Smooth muscle cell (in vitro differentiated cells): ENCODE data around the gene NPL. TPM values are rescaled to one million over a fixed set of nuclear protein-coding genes. Genes with fewer than 3 reads are reported as not detected.

Experiments
- DNase-seq: peaks from one replicate; lab custom pipeline; 2025; ENCODE audit not compliant: unreplicated experiment; lab: John Stamatoyannopoulos, UW
- H2AFZ ChIP-seq: fragments of 200-600 bp; sonication (generic); 2 replicates; pipeline ENCODE4 v1.6.0; 2016; ENCODE audit warnings: antibody characterized with exemption, low read depth, mild to moderate bottlenecking
- H3F3A ChIP-seq: fragments of 200-600 bp; sonication (generic); 2 replicates; pipeline ENCODE4 v1.6.0; 2017; ENCODE audit warnings: antibody characterized with exemption, low read depth
- H3K27ac ChIP-seq: fragments of 200-600 bp; sonication (generic); 2 replicates; pipeline ENCODE4 v1.5.1; 2016; ENCODE audit warnings: low read depth, mild to moderate bottlenecking
- H3K27me3 ChIP-seq: fragments of 200-600 bp; sonication (generic); 2 replicates; pipeline ENCODE4 v1.6.1; 2016; ENCODE audit warnings: low read depth, mild to moderate bottlenecking
- H3K36me3 ChIP-seq: fragments of 200-600 bp; sonication (generic); 2 replicates; pipeline ENCODE4 v1.5.1; 2016; ENCODE audit warnings: low read depth
- H3K4me1 ChIP-seq: fragments of 200-600 bp; sonication (generic); 2 replicates; pipeline ENCODE4 v1.5.1; 2016; ENCODE audit warnings: low read depth
- H3K4me2 ChIP-seq: fragments of 200-600 bp; sonication (generic); 2 replicates; pipeline ENCODE4 v1.6.0; 2016; ENCODE audit warnings: mild to moderate bottlenecking
- H3K4me3 ChIP-seq: fragments of 200-600 bp; sonication (generic); 2 replicates; pipeline ENCODE4 v1.5.1; 2016; ENCODE audit warnings: mild to moderate bottlenecking
- H3K79me2 ChIP-seq: fragments of 200-600 bp; sonication (generic); 2 replicates; pipeline ENCODE4 v1.6.0; 2016; ENCODE audit warnings: low read depth, mild to moderate bottlenecking
- H3K9ac ChIP-seq: fragments of 200-600 bp; sonication (generic); 2 replicates; pipeline ENCODE4 v1.6.0; 2016; ENCODE audit warnings: low read depth
- H3K9me3 ChIP-seq: fragments of 200-600 bp; sonication (generic); replicated peaks from 2 replicates; pipeline ENCODE4 v1.5.1; 2016; ENCODE audit warnings: low read depth
- H4K20me1 ChIP-seq: fragments of 200-600 bp; sonication (generic); 2 replicates; pipeline ENCODE4 v1.6.0; 2016; ENCODE audit warnings: low read depth
- WGBS: methylation state at CpG from one replicate; pipeline ENCODE4 v1.1.7; 2016; ENCODE audit warnings: low lambda C conversion rate; 5-methylcytosine and 5-hydroxymethylcytosine counted together
- polyA plus RNA-seq: library from polyadenylated mRNA; unstranded; fragments of >200 nt; fragmentation: Nextera tagmentation; extraction: Ambion mirVana; gene quantifications from 2 replicates; pipeline ENCODE4 v1.2.1, GENCODE V29; 2016
- total RNA-seq: library from RNA; depleted of rRNA; stranded (reverse); fragments of >200 nt; gene quantifications from 2 replicates; pipeline ENCODE4 v1.2.3, GENCODE V29; 2014
- TF ChIP-seq, protein P1 (sequence below): fragments of 200-600 bp; sonication (generic); IDR thresholded peaks from 2 replicates; pipeline ENCODE4 v1.5.1; 2017; ENCODE audit warnings: borderline replicate concordance, mild to moderate bottlenecking, antibody characterized with exemption; ENCODE audit not compliant: insufficient read depth, poor library complexity, severe bottlenecking

The NPL gene
- total and polyA plus RNA-seq, 2 experiments from 2014 or later = 1.3 to 1.4 TPM

DNA sequence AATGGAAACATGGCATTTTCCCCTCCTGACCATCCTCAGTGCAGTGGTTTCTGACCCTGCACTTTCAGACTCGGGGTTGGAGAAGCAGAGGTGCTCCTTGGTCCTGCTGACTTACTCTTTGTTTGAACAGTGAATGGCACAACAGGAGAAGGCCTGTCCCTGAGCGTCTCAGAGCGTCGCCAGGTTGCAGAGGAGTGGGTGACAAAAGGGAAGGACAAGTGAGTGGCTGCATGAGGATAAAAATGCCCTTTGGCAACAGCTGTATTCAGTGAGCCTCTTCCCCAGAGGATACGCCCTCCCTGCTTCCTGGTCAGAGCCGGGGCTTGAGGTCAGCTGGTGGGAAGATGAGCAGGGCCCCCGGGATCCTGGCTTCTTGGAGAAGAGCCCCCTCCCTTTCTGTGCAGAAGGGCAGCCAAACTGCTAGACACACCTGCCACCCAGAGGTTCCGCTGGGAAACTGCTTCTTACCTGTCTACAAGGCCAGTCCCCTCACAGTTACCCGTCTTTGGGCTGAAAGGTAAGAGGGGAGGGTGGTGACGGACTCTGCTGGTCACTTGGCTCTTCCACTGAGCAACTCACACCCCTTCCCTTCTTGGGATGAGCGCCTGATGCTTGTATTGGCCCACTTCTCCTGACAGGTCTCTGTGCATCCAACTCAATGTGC, 16.6 kb downstream of the NPL start:
- H4K20me1 ChIP-seq = no peaks in the 10 kb centered on the region
- H3K27ac ChIP-seq = no peak overlapping the region
- H3K27me3 ChIP-seq = no peaks in the 10 kb centered on the region
- H3K4me1 ChIP-seq = peaks cover 4% of the 10 kb centered on the region
- 68% methylated on average over 11 of the region's 11 CpGs for WGBS
- H3K4me3 ChIP-seq = no peak overlapping the region
- H3K9me3 ChIP-seq = no peaks in the 10 kb centered on the region
- no peaks in the 10 kb centered on the region for H3K36me3 ChIP-seq
- no peak overlapping the region for H3K4me2 ChIP-seq
- no peak for DNase-seq
- TF ChIP-seq, protein P1, sequence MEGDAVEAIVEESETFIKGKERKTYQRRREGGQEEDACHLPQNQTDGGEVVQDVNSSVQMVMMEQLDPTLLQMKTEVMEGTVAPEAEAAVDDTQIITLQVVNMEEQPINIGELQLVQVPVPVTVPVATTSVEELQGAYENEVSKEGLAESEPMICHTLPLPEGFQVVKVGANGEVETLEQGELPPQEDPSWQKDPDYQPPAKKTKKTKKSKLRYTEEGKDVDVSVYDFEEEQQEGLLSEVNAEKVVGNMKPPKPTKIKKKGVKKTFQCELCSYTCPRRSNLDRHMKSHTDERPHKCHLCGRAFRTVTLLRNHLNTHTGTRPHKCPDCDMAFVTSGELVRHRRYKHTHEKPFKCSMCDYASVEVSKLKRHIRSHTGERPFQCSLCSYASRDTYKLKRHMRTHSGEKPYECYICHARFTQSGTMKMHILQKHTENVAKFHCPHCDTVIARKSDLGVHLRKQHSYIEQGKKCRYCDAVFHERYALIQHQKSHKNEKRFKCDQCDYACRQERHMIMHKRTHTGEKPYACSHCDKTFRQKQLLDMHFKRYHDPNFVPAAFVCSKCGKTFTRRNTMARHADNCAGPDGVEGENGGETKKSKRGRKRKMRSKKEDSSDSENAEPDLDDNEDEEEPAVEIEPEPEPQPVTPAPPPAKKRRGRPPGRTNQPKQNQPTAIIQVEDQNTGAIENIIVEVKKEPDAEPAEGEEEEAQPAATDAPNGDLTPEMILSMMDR = no peak
- H3K79me2 ChIP-seq = no peaks in the 10 kb centered on the region
- H2AFZ ChIP-seq = no peak overlapping the region
- H3K9ac ChIP-seq = no peak overlapping the region
- no peaks in the 10 kb centered on the region for H3F3A ChIP-seq

DNA sequence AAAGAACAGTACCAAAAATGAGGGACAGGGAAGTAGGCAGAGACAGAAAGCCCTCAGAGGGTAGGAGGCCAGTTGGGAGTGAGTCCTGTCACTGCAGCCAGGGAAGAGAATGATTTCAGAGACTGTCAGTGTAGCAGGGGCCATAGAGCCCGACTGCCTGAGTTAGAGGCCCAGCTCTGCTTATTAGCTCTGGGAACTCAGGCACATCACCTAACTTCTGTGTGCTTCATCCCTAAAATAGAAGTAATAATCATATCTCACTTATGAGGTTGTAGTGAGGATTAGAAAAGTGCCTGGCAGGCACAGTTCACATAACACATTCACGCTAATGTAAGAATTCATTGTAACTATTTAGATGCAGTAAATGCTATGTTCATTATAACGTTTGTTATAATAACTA, 18.3 kb downstream of the NPL start:
- no peaks in the 10 kb centered on the region for H3K36me3 ChIP-seq

DNA sequence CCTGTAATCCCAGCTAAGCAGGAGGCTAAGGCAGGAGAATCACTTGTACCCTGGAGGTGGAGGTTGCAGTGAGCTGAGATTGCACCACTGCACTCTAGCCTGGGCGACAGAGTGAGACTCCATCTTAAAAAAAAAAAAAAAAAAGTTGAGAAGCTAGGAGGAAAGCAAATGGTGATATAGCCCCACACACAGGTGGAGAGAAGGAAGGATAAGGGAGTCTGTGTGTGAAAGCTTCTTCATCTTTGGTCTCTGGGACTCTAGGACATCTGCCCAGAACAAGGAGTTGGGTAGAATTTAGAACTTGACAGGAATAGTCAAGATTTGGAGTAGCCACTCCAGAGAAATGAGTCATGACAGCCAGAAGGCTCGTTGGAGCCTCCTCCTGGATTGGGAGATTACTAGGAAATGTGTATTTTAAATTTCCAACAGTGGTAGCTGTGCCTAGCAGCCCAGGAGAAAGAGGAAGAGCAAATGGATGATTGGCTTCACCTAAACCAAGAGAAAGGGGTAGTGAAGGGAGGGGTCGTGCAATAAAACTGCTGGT, 19.9 kb downstream of the NPL start:
- TF ChIP-seq, protein P1 = no peak

More for the DNA sequence above, 18.3 kb downstream of the NPL start:
- Histone ChIP-seq H3K4me3 (no peak overlapping the region), H3K27me3 (no peaks in the 10 kb centered on the region), H2AFZ (no peak overlapping the region), H3K9ac (no peak overlapping the region), H3K4me1 (peaks cover 4% of the 10 kb centered on the region), H4K20me1 (no peaks in the 10 kb centered on the region), H3K9me3 (no peaks in the 10 kb centered on the region), H3F3A (no peaks in the 10 kb centered on the region), H3K4me2 (no peak overlapping the region), H3K79me2 (no peaks in the 10 kb centered on the region), H3K27ac (no peak overlapping the region)
- WGBS = 95% methylated on average over 3 of the region's 3 CpGs
- TF ChIP-seq, protein P1 = no peak
- DNase-seq = no peak

More for the DNA sequence above, 19.9 kb downstream of the NPL start:
- Histone ChIP-seq H3K9ac (no peak overlapping the region), H3K36me3 (no peaks in the 10 kb centered on the region), H3K27me3 (no peaks in the 10 kb centered on the region), H3K4me2 (no peak overlapping the region), H3F3A (no peaks in the 10 kb centered on the region), H2AFZ (no peak overlapping the region), H3K79me2 (no peaks in the 10 kb centered on the region), H3K9me3 (no peaks in the 10 kb centered on the region), H3K4me3 (no peak overlapping the region), H3K27ac (no peak overlapping the region), H4K20me1 (no peaks in the 10 kb centered on the region), H3K4me1 (peaks cover 4% of the 10 kb centered on the region)
- WGBS = 72% methylated on average over 3 of the region's 3 CpGs
- no peak for DNase-seq
